Measurements from ENCODE around the gene EGFLAM.

GRCh38 chr5:38347040-38347763, 88.8 kb downstream of the EGFLAM start:
- TF ChIP-seq CTCF (conservative IDR thresholded peaks at IDR 0.05; ENCODE audit: low read depth, low read length), result no peak
- TF ChIP-seq MXI1 (IDR thresholded peaks at IDR 0.05; ENCODE audit: borderline replicate concordance, low read depth, low read length), result no peak
- no peak for TF ChIP-seq SMC3 (IDR thresholded peaks at IDR 0.05; ENCODE audit: low read depth, low read length)
- TF ChIP-seq POLR2A (IDR thresholded peaks at IDR 0.05; ENCODE audit: low read depth, low read length), result no peak
- no peak for TF ChIP-seq CEBPB (IDR thresholded peaks at IDR 0.05; ENCODE audit: low read depth, low read length)
- TF ChIP-seq RFX5 (IDR thresholded peaks at IDR 0.05; ENCODE audit: low read depth, low read length), result no peak
- TF ChIP-seq USF2 (IDR thresholded peaks at IDR 0.05; ENCODE audit: low read depth, low read length), result no peak
- TF ChIP-seq RCOR1 (IDR thresholded peaks at IDR 0.05; ENCODE audit: insufficient replicate concordance, low read length), result no peak
- no peak for TF ChIP-seq BHLHE40 (IDR thresholded peaks at IDR 0.05; ENCODE audit: low read depth, low read length)
- no peak for TF ChIP-seq ELK1 (IDR thresholded peaks at IDR 0.05; ENCODE audit: borderline replicate concordance, low read depth, low read length)
- TF ChIP-seq RAD21 (IDR thresholded peaks at IDR 0.05; ENCODE audit: low read length), result no peak
- no peak for TF ChIP-seq MAZ (IDR thresholded peaks at IDR 0.05; ENCODE audit: borderline replicate concordance, low read depth, low read length)
- TF ChIP-seq FOS (IDR thresholded peaks at IDR 0.05; ENCODE audit: low read depth, low read length), result no peak
- TF ChIP-seq MAFK (IDR thresholded peaks at IDR 0.05; ENCODE audit: low read depth, low read length), result no peak

Data from IMR-90 (cell line).